PC-9 (cell line): ENCODE measurements around the gene WNT8B. TPM values are rescaled to one million over a fixed set of nuclear protein-coding genes. Genes with fewer than 3 reads are reported as not detected.

Experiments
- BruUV-seq: library from RNA; stranded (reverse); fragments of 400-500 nt; replicated peaks from 2 replicates; lab custom pipeline; 2021; lab: Mats Ljungman, UMichigan
- CTCF ChIA-PET: fragments of 300-600 bp; sonication (Branson Sonifier 250); formaldehyde crosslinking; loops from one replicate; lab custom pipeline; 2022; ENCODE audit warnings: antibody characterized with exemption; lab: Charles Lee
- POLR2A ChIA-PET: fragments of 300-600 bp; sonication (Branson Sonifier 250); formaldehyde crosslinking; loops from one replicate; lab custom pipeline; 2022; ENCODE audit warnings: antibody characterized with exemption; ENCODE audit not compliant: unreplicated experiment; lab: Charles Lee
- DNase-seq, 2 experiments: peaks; one replicate each; pipeline versions ENCODE4 v3.0.0 to v3.0.0-alpha.2; 2015 to 2022; ENCODE audit warnings: mixed read lengths in 1 of 2
- H2AFZ ChIP-seq: fragments of 200-600 bp; sonication (generic); 2 replicates; pipeline ENCODE4 v1.8.1; 2017; ENCODE audit warnings: antibody characterized with exemption
- H3F3A ChIP-seq: fragments of 200-600 bp; sonication (generic); 2 replicates; pipeline ENCODE4 v1.8.1; 2017; ENCODE audit warnings: antibody characterized with exemption, mild to moderate bottlenecking, low read depth; ENCODE audit not compliant: insufficient read depth
- H3K27ac ChIP-seq: fragments of 200-600 bp; sonication (generic); 2 replicates; pipeline ENCODE4 v1.6.1; 2016; ENCODE audit warnings: mixed run types
- H3K27me3 ChIP-seq: fragments of 200-600 bp; sonication (generic); 2 replicates; pipeline ENCODE4 v1.6.1; 2016; ENCODE audit warnings: low read depth, mixed run types; ENCODE audit not compliant: insufficient read depth
- H3K36me3 ChIP-seq: fragments of 200-600 bp; sonication (generic); 2 replicates; pipeline ENCODE4 v1.6.1; 2016; ENCODE audit warnings: low read depth, mixed run types
- H3K4me1 ChIP-seq: fragments of 200-600 bp; sonication (generic); replicated peaks from 2 replicates; pipeline ENCODE4 v1.6.1; 2016; ENCODE audit warnings: mixed run types; ENCODE audit not compliant: insufficient read depth
- H3K4me2 ChIP-seq: fragments of 200-600 bp; sonication (generic); 2 replicates; pipeline ENCODE4 v1.6.1; 2017; ENCODE audit warnings: mixed run types
- H3K4me3 ChIP-seq: fragments of 200-600 bp; sonication (generic); 2 replicates; pipeline ENCODE4 v1.6.1; 2016; ENCODE audit warnings: mixed run types
- H3K79me2 ChIP-seq: fragments of 200-600 bp; sonication (generic); 2 replicates; pipeline ENCODE4 v1.6.1; 2017; ENCODE audit warnings: low read depth, mixed run types
- H3K9me2 ChIP-seq: fragments of 200-600 bp; sonication (generic); 2 replicates; pipeline ENCODE4 v1.8.1; 2017; ENCODE audit warnings: mild to moderate bottlenecking; ENCODE audit not compliant: insufficient read depth
- H3K9me3 ChIP-seq: fragments of 200-600 bp; sonication (generic); 2 replicates; pipeline ENCODE4 v1.8.1; 2016; ENCODE audit warnings: low read depth; ENCODE audit not compliant: insufficient read depth
- H4K20me1 ChIP-seq: fragments of 200-600 bp; sonication (generic); 2 replicates; pipeline ENCODE4 v1.8.1; 2017; ENCODE audit not compliant: insufficient read depth
- EZH2 ChIP-seq: fragments of 200-600 bp; sonication (generic); IDR thresholded peaks from 2 replicates; pipeline ENCODE4 v1.8.0; 2017; ENCODE audit warnings: antibody characterized with exemption, low read depth
- intact Hi-C: fragments of 100-400 bp; cut with micrococcal nuclease; formaldehyde crosslinking; loops from one replicate; pipeline ENCODE4 v1.10.0; 2022; ENCODE audit not compliant: unreplicated experiment
- total RNA-seq: library from RNA; stranded (reverse); gene quantifications from 2 replicates; pipeline ENCODE4 v1.2.3, GENCODE V29; 2021
- TF ChIP-seq, protein P1 (sequence below): fragments of 200-600 bp; sonication (generic); conservative IDR thresholded peaks from 2 replicates; pipeline ENCODE4 v1.6.1; 2017; ENCODE audit warnings: mixed run types, antibody characterized with exemption, mild to moderate bottlenecking, moderate library complexity

WNT8B gene
- total RNA-seq, 1 experiment from 2014 or later, result not detected

DNA sequence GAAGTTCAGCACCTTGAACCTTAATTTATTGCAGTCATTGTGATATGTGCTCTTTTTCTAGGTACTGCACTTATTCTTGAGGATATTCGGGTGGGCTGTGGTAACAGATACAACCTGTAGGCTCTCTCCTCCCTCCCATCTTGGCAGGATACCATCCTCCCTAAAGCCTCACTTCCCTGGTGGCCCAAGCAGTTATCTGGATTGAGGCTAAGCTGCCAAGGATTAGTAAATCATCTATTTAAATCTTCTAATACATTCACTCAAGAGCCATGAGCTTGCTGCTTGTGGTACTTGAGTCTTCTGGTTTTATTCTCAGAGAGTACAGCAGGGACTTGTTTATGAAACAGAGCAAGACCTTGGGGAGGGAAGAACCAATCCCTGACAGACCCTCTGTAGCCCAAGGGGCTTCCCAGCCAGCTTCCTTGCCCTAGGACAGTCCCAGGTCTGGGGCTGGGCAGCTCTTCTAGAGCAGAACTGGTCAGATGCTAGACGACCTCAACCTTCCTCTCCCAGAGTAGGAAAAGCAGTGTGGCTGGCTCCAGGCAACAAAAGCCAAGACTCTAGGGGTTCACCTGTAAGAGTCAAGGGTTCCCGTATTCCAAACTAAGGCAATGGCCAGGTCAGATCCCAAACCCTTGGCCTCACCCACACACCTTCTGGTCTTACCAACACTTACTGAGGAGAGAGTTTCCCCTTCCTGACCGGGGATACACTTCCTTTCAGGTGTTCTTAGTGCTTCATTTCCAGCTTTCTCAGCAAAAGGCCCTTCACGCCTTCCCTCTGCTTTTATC lies 21.3 kb downstream of the WNT8B start:
- Histone ChIP-seq H3K4me1 (no peaks in the 10 kb centered on the region), H4K20me1 (no peaks in the 10 kb centered on the region), H3K27ac (no peak overlapping the region), H3K4me2 (no peak overlapping the region), H3K4me3 (no peak overlapping the region), H3K79me2 (no peaks in the 10 kb centered on the region), H3K9me3 (no peaks in the 10 kb centered on the region), H3F3A (no peaks in the 10 kb centered on the region), H3K27me3 (peaks cover 26% of the 10 kb centered on the region; the same call in 1 of the 2 replicates), H2AFZ (no peak overlapping the region), H3K36me3 (no peaks in the 10 kb centered on the region), H3K9me2 (no peaks in the 10 kb centered on the region)
- no peak for TF ChIP-seq EZH2
- TF ChIP-seq, protein P1, sequence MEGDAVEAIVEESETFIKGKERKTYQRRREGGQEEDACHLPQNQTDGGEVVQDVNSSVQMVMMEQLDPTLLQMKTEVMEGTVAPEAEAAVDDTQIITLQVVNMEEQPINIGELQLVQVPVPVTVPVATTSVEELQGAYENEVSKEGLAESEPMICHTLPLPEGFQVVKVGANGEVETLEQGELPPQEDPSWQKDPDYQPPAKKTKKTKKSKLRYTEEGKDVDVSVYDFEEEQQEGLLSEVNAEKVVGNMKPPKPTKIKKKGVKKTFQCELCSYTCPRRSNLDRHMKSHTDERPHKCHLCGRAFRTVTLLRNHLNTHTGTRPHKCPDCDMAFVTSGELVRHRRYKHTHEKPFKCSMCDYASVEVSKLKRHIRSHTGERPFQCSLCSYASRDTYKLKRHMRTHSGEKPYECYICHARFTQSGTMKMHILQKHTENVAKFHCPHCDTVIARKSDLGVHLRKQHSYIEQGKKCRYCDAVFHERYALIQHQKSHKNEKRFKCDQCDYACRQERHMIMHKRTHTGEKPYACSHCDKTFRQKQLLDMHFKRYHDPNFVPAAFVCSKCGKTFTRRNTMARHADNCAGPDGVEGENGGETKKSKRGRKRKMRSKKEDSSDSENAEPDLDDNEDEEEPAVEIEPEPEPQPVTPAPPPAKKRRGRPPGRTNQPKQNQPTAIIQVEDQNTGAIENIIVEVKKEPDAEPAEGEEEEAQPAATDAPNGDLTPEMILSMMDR, result no peak
- CTCF ChIA-PET, result interaction anchor here (0.6 kb wide), 1 partner anchor 21 kb away, joined by 3 read pairs; no protein-coding TSS in a partner anchor
- no TSS peak for BruUV-seq
- intact Hi-C loops, result no loop called here
- DNase-seq, result no peak
- POLR2A ChIA-PET, result no interaction called here

DNA sequence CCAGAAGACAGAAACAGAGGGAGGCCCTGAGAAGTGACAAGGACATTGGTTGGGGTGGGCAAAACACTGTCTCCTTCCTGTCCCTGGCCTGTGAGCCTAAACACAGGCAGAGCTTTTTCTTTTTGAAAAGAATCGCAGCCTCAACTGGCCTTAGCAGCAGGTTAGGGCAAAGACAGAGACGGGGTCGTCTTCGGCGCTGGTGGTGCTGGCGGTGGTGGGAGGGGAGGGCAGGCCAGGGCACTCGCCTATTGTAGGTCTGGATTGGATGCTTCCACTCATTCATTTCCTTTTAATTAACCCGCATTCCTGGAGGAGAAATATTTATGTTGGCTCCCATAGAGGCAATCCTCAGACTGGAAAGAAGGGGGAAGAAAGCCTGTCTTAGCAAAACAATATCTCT lies 22.6 kb downstream of the WNT8B start:
- Histone ChIP-seq H3K9me2 (no peaks in the 10 kb centered on the region), H3F3A (no peaks in the 10 kb centered on the region), H2AFZ (no peak overlapping the region), H3K9me3 (no peaks in the 10 kb centered on the region), H3K4me1 (no peaks in the 10 kb centered on the region), H3K27ac (no peak overlapping the region), H3K27me3 (peaks cover 17% of the 10 kb centered on the region; the same call in 1 of the 2 replicates), H3K36me3 (no peaks in the 10 kb centered on the region), H4K20me1 (no peaks in the 10 kb centered on the region), H3K4me2 (no peak overlapping the region), H3K79me2 (no peaks in the 10 kb centered on the region), H3K4me3 (no peak overlapping the region)
- ChIA-PET CTCF (no interaction called here), POLR2A (no interaction called here)
- no peak for DNase-seq
- TF ChIP-seq, protein P1, result no peak
- no peak for TF ChIP-seq EZH2
- intact Hi-C loops, result no loop called here
- BruUV-seq, result no TSS peak

GRCh38 chr10:100485801-100486495 lies 23.1 kb downstream of the WNT8B start:
- H3K4me2 ChIP-seq, result no peak overlapping the region
- H3K4me1 ChIP-seq, result no peaks in the 10 kb centered on the region
- no TSS peak for BruUV-seq
- DNase-seq, result no peak
- TF ChIP-seq, protein P1, result no peak
- no peak for TF ChIP-seq EZH2
- intact Hi-C loops, result no loop called here
- POLR2A ChIA-PET, result no interaction called here
- CTCF ChIA-PET, result no interaction called here
- no peaks in the 10 kb centered on the region for H3K79me2 ChIP-seq
- no peak overlapping the region for H2AFZ ChIP-seq
- no peaks in the 10 kb centered on the region for H3K36me3 ChIP-seq
- H3K9me2 ChIP-seq, result no peaks in the 10 kb centered on the region
- peaks cover 15% of the 10 kb centered on the region; the same call in 1 of the 2 replicates for H3K27me3 ChIP-seq
- H3F3A ChIP-seq, result no peaks in the 10 kb centered on the region
- H4K20me1 ChIP-seq, result no peaks in the 10 kb centered on the region
- H3K27ac ChIP-seq, result no peak overlapping the region
- H3K9me3 ChIP-seq, result no peaks in the 10 kb centered on the region
- no peak overlapping the region for H3K4me3 ChIP-seq
